GM19043 (cell line): ENCODE measurements around the gene SHQ1.
"Not testable (repeated sequence)": the region's sequence is repeated elsewhere in the genome, so short reads cannot be mapped to it uniquely, and the experiment has no call there.

Experiments used
- ATAC-seq: cut with Tn5 transposase; IDR thresholded peaks from one replicate; pipeline ENCODE4 v1.9.1; 2021; ENCODE audit warnings: low read depth; ENCODE audit not compliant: unreplicated experiment

SHQ1 gene

GRCh38 chr3:72754582-72754981, 93.7 kb downstream of the SHQ1 start:
- ATAC-seq: no peak

- no peak for ATAC-seq
These were observed 94.8 kb downstream of the SHQ1 start for GRCh38 chr3:72753495-72753894.

- ATAC-seq: no peak
These were observed 97.8 kb downstream of the SHQ1 start for GRCh38 chr3:72750405-72750965.

DNA sequence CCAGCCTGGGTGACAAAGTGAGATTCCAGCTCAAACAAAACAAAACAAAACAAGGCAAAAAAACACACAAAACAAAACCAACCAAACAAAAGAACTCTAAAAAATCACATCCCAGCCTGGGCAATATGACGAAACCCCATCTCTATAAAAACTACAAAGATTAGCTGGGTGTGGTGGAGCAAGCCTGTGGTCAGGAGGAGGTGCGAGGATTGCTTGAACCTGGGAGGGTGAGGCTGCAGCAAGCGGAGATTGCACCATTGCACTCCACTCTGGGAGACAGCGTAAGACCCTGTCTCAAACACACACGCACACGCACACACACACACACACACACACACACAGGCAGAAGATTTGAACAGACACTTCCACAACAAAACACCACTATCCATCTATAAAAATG, 99.6 kb downstream of the SHQ1 start:
- no peak for ATAC-seq

- ATAC-seq: no peak
These were observed 101.5 kb downstream of the SHQ1 start for GRCh38 chr3:72746430-72747411.

DNA sequence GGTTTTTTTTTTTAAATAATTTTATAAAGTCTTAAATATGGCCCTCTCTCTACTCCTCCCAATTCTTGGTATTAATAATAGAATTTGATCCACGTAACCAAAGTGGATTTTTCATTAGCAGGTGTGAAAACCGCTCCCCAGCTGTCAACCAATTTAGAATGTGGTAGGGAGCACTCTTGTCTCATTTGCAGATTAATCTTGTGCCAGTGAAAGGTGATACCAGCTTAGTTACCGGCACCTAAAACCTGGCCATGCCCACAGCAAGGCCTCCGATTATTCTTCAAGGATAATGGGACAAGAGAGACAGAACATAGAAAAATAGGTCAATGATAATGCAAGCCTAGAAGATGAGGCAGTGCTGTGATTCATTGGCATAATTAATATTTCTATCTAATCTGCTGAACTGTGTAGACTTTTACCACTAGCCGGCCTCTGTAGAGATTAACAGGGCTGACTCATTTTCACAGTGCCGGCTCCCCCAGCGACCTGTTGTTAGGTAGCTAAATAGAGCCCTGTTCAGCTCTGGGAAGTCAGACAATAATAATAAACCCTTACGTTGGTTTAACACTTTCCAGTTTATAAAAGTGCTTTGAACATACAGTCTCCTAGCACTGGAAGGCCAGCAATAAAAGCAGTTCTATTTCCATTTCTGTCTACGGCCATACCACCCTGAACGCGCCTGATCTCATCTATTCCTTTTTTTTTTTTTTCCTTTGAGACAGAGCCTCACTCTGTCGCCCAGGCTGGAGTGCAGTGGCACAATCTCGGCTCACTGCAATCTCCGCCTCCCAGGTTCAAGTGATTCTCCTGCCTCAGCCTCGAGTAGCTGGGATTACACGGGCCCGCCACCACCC, 102.9 kb downstream of the SHQ1 start:
- ATAC-seq: no peak

DNA sequence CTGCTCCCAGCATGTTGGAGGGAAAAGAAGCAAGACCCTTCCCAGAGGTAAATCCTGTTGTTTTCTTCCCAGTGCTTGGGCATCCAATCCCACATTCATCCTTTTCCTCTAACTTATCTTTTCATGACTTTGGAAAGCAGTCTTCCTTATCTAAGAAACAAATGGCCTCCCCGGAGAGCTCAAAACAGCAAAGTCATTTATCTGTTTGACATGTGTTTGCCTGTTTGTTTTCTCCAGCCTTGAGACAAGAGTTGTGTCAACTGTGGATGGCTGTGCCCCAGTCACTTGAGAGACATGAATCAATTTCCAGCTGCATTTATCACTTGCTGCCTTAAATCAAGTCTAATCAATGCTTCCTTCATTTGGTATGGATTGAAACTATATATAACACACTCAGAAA, 103.9 kb downstream of the SHQ1 start:
- ATAC-seq: no peak

DNA sequence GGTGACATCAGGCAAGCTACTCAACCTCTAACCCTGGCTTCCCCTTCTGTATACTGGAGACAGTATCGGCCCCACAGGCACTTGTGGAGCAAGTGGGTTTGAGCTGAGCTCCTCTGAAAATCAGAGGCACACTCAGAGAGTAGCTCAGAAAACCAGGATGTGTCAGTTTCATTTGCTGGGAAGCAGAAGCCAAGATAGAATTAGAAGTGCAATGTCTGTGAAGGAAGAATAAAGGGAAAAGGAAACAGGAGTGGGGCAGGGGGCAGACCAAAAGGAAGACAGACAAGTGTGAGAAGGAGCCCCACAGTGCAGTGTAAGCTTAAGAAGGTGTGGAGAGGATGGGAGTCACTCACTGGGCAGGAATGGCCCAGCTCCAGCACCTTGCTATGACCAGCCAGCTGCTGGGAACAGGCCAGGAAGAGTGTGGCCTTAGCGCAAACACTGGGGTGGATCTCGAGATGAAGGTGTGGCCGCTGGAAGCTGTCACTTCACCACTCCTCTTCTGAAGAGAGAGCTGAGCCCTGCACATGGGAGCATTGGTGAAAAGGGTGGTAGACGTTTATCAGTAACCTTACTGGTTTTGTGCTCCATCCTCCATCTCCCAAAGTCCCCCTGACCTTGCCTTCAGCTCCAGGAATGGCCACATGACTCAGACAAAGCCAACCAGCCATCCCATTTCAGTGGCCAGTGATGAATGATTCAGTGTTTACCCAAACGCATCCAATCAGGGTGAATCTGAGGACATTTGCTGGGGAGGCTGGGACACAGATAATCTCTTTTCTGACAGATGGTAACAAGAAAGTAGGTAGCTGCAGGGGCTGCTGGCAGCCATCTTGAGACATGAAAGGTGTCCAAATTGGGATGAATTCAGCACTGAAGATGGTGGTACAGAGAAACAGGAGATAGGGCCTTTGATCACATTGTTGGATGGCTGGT, 108.4 kb downstream of the SHQ1 start:
- no peak for ATAC-seq

DNA sequence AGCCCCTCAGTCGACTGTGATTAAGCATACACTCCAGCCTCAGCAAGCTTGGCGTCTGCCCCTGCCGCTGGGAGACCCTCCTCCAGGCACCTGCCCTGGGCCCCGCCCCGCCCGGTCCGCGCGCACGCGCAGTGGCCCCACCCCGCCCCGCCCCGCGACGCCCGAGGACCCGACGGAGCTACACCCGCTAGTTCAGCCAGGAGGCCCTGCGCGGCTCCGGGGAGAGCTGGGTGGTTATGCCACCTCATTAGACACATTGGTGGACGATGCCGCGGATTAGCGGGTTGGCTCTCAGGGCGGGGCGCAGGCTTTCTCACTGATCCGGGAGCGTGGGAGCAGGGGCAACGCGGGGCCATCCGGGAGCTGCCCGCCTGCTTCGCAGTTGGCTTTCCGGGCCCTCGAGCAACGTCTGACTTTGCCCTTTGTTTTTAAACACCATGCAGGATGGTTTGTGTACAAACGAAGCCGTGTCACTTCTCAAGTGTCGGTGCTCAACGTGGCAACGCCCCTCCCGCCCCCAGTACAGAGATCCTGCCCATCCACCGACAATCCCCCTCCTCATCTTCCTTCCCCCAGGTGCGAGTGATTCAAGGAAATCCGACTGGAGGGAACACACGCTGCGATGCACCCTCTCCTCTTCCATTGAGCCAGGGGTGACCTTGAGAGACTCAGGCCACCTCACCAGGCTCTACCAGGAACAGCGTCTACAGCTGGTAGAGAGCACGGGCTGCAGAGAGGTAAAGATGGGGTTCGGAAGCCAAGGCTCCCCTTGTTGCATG, 109.3 kb downstream of the SHQ1 start:
- no peak for ATAC-seq

GRCh38 chr3:72735072-72735471, 113.2 kb downstream of the SHQ1 start:
- not testable (repeated sequence) for ATAC-seq

GRCh38 chr3:72733676-72734075, 114.6 kb downstream of the SHQ1 start:
- no peak for ATAC-seq

GRCh38 chr3:72732666-72733345, 115.4 kb downstream of the SHQ1 start:
- not testable (repeated sequence) for ATAC-seq

DNA sequence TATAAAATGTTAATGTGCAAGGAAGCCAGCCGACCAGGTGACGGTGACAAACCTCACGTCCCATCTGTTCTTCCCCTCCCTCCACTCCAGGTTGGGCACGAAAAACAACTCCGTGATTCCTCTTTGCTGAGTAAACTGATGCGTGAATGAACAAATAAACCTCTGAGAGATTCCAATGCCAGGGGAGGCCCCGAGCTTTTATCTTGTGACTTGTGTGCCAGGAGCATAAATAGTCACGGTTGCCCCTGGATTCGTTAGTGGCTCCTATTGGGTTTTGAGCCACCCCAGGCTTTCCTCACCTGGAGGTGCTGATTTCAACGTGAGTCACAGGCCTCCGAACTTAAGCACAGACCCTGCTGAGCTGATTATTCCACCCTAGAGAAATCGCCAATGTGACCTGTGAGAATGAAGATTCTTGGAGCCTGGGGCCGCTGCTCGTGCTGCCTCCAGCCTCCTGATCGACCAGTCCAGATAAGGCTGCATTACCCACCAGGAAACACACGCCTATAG, 119.2 kb downstream of the SHQ1 start:
- ATAC-seq: no peak

- no peak for ATAC-seq
These were observed 119.8 kb downstream of the SHQ1 start for GRCh38 chr3:72728329-72728889.

DNA sequence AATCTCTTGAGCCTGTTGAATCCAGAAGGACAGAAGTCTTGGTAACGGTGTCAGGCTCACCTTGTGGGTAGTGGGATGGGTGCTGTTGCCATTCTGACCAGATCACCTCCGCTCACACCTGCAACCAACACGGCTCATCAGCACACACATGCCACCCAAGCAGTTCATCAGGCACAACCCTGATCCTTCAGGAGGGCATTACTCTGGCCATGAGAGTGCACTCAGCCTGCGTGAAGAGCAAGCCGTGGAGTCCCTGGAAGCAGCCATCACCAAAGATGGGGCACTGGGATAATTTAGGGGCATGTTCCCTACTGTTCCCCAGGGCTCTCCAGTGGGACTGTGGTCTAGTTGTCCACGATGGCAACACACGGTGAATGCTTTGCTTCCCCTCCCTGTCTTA, 120.5 kb downstream of the SHQ1 start:
- ATAC-seq: no peak

GRCh38 chr3:72727172-72727571, 121.1 kb downstream of the SHQ1 start:
- ATAC-seq: no peak

- ATAC-seq: no peak
These were observed 123.0 kb downstream of the SHQ1 start for GRCh38 chr3:72725229-72725628.

- ATAC-seq: no peak
These were observed 124.2 kb downstream of the SHQ1 start for GRCh38 chr3:72724070-72724469.
